Kasumi-1 (cell line): ENCODE measurements around the gene BUD31.
A peak's percentile ranks its signal among the peaks of the same experiment; 100 is the strongest.
"Not testable (repeated sequence)": the region's sequence is repeated elsewhere in the genome, so short reads cannot be mapped to it uniquely, and the experiment has no call there.

Experiments used
- DNase-seq, 2 experiments: peaks; one replicate each; lab custom pipeline; 2025; lab: John Stamatoyannopoulos, UW

The BUD31 gene

DNA sequence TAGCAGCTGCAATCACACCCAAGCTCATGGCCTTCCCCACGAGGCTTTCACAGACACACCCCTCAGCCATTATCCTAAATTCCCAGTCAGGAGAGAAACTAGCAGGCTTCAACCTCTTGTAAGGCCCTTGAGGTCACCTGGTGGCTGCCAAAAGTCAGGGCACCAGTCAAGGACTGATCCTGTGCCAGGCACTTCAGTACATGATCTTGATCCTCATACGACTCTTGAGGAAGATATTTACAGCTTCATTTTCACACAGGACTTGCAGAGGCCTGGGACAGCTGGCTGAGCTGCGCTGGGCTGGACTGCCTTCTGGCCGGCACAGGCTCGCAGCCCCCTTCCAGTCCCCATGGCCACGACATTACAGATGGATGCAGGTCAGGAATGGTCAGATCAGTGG, 9.2 kb upstream of the BUD31 start:
- no peak for DNase-seq

DNA sequence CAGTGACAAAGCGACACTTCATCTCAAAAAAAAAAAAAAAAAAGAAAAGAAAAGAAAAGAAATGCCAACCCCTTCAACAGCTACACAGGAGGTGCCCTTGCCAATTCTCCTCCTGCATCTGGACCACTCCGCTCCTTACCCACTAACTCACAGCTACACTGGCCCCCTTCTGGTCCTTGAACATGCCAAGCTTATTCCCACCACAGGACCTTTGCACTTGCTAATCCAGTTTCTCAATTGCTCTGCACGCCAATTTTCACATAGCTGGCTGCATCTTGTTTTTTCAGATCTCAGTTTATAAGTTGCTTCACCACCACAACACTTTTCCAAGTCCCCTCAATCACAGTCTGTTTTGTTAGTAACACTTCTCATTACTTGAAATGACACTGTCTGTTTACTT, 5.9 kb upstream of the BUD31 start:
- DNase-seq: no peak

- no peak for DNase-seq
These were observed 5.0 kb upstream of the BUD31 start for GRCh38 chr7:99403764-99404163.

- DNase-seq: no peak
These were observed 4.4 kb upstream of the BUD31 start for GRCh38 chr7:99404235-99404976.

GRCh38 chr7:99404977-99405320, 3.8 kb upstream of the BUD31 start:
- DNase-seq: no peak

GRCh38 chr7:99406557-99406956, 2.2 kb upstream of the BUD31 start:
- DNase-seq: no peak

DNA sequence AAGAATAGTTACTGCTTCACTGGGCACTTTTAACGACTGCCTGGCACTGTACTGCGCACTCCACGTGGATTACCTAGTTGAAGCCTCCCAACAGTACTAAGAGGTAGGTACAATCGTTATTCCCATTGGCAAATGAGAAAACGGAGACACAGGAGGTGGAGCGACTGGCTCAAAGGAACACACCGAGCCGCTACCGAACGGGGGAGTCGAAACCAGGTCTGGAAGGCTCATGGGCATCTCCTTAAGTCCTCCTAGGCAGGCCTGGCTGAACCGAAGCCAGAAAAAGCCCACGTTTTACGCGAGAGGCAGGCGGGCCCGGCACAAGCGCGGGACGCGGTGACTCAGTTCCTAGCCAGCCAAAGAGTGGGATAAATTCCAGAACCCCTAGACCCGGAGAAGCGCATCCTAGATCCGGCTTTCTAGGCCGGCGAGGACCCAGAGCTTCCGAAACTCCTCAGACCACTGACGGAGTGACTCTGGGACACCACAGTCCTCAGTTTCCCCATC, 844 bp upstream of the BUD31 start:
- peak in 1 of 2 experiments; percentile 46 for DNase-seq

- peak; percentile 52 to 64 for DNase-seq
These were observed 413 bp downstream of the BUD31 start for GRCh38 chr7:99409192-99409572.

GRCh38 chr7:99409806-99410205, 1.0 kb downstream of the BUD31 start:
- DNase-seq: no peak

- DNase-seq: no peak
These were observed 1.9 kb downstream of the BUD31 start for GRCh38 chr7:99410635-99411034.

- DNase-seq: peak; percentile 39 to 53
These were observed 6.9 kb downstream of the BUD31 start for GRCh38 chr7:99415513-99416127.

DNA sequence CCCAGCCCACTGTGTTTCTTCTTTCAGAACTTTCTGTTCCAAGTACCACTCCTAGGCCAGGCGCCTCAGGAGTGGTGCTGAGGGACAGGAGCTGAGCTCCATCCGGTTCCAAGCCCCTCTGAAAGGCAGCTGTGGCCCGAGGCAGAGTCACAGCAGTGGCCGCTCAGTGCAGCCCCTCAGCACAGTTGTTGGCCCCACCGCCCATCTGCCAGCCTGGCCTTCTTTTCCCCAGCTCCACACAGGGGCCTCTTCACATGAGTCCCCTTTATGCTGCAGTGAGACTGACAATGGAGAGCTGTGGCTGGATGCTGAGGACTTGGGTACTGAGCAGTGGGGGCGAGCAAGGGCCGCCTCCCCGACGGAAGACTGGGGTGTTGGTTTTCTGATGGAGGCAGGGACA, 9.5 kb downstream of the BUD31 start:
- no peak for DNase-seq

DNA sequence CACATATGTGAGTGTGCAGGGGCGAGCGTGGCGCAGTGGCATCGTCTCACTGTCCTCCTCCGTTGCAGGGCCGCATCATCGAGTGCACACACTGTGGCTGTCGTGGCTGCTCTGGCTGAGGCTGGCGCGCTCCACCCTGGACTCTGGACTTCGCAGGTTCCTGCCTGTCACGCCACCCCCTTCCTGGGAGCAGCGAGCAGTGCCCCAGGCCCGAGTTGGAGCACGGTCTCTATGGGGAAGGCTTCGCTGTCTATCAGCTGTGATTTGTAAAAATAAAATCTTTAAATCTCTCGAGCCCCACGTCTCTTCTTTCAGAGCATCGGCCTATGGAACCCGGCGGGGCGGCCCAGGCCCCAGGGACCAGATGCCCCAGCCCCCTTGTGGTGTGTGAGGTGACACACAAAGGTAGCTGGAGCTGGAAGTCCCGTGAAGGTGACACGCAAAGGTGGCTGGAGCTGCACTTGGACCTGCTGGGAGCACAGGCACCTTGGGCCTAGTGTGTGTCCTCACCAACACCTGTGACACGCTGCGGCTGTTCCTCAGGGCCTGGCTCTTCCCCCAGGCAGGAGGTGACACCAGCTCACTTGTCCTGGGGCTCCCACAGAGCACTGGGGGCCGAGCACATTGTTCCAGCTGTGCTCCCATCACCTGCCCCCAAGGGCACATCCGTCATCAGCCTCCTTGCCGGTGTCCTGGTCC, 10.7 kb downstream of the BUD31 start:
- DNase-seq: no peak

- DNase-seq: no peak
These were observed 11.4 kb downstream of the BUD31 start for GRCh38 chr7:99420213-99420612.

GRCh38 chr7:99420986-99421385, 12.2 kb downstream of the BUD31 start:
- no peak for DNase-seq

DNA sequence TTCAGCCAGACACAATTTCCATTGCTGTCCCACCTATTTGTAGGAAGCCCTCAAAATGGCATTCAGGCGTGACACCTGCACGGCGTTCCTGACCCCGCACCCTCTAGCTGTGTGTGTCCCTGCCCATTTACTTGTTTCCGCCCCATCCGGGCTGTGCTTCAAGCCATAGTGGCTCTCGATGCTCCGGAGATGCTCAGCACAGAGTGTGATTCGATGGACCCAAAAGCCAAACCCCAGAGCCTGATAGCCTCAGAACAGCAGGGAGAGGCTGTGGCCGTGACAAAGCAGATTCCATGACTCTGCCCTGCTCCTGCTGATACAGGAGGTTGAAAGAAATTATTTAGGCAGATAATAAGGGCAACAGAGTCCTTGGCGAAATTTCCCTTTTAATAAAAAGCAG, 13.4 kb downstream of the BUD31 start:
- DNase-seq: no peak

DNA sequence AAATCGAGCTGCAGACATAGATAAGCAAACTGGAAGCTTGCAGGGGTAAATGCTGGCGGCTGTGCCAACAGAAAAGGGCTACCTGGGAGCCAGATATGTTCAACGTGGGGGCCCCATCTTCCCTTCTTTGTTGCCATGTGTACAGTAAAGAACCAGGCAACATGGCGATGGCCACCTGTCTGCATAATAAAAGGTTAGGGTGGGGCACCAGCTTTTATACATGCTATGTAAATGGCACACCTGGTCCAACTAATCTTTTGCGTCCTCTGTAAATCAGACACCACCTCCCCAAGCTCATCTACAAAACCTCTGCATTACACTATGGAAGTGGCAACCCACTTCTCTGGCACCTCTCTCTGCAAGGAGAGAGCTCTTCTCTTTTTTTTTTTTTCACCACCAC, 13.9 kb downstream of the BUD31 start:
- DNase-seq: no peak

- no peak for DNase-seq
These were observed 16.4 kb downstream of the BUD31 start for GRCh38 chr7:99424932-99425730.

DNA sequence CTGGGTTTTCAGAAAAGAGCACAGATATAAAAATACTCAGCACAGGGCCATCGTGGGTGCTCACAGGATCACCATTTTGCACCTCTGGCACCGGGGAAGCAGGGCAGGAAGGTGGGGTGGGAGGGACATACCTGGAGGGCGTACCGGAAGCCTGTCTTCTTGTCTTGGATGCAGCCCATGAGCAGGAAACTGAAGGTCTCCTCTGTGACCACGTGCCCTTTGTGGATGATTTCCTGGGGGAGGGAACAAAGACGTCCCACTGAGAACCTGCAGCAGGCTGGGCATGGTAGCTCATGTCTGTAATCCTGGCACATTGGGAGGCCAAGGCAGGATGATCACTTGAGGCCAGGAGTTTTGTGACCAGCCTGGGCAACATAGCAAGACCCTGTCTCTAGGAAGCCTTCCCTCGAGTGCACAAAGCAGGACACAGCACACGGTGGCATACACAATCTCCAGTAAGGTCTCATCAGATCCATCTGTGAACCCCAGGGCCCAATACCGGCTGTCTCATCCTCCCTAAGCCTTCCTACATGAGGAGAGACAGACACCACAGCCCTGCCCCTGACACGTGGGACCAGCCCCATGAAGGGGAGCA, 20.3 kb downstream of the BUD31 start:
- DNase-seq: no peak

DNA sequence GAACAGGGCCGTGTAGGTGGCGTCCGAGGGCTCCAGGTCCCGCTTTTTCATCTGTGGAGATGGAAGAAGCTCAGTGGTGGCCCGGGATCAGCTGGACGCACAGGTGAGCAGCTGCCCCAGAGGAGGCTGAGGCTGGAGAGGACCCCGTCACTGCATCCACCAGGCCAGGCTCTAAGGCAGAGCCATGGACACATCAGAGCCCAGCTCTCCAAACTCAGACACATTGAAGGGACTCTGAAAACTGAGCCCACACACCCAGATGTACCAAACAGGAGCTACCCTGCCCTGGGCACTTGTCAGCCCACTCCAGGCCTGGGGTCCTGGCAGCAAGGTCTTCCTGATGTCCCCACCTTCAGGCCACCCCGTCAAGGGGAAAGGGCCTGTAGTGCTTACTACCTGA, 21.0 kb downstream of the BUD31 start:
- no peak for DNase-seq

- DNase-seq: not testable (repeated sequence)
These were observed 23.2 kb downstream of the BUD31 start for GRCh38 chr7:99431756-99432540.
